GM23338 (cell line): ENCODE measurements around the gene CD226. TPM values are rescaled to one million over a fixed set of nuclear protein-coding genes. Genes with fewer than 3 reads are reported as not detected.
A peak's percentile ranks its signal among the peaks of the same experiment; 100 is the strongest.

Experiments used
- ATAC-seq: fragments of 200-7000 bp; cut with Tn5 transposase; 3 replicates; pipeline ENCODE4 v1.9.1; 2020
- DNase-seq: peaks from one replicate; pipeline ENCODE4 v3.0.0-alpha.2; 2015; ENCODE audit warnings: low spot score
- H2AFZ ChIP-seq: fragments of 200-600 bp; sonication (generic); 2 replicates; pipeline ENCODE4 v1.8.0; 2016; ENCODE audit warnings: antibody characterized with exemption, mild to moderate bottlenecking, moderate library complexity
- H3F3A ChIP-seq: fragments of 200-600 bp; sonication (generic); replicated peaks from 2 replicates; pipeline ENCODE4 v1.8.0; 2017; ENCODE audit warnings: antibody characterized with exemption, mixed run types, low read depth
- H3K27ac ChIP-seq: fragments of 200-600 bp; sonication (generic); 2 replicates; pipeline ENCODE4 v1.6.1; 2016; ENCODE audit warnings: low read depth
- H3K27me3 ChIP-seq: fragments of 200-600 bp; sonication (generic); 2 replicates; pipeline ENCODE4 v1.8.0; 2016; ENCODE audit warnings: mild to moderate bottlenecking, mixed run types, moderate library complexity; ENCODE audit not compliant: insufficient read depth
- H3K36me3 ChIP-seq: fragments of 200-600 bp; sonication (generic); 2 replicates; pipeline ENCODE4 v1.8.0; 2016; ENCODE audit warnings: mild to moderate bottlenecking; ENCODE audit not compliant: insufficient read depth
- H3K4me1 ChIP-seq: fragments of 200-600 bp; sonication (generic); 2 replicates; pipeline ENCODE4 v1.8.0; 2016; ENCODE audit warnings: mild to moderate bottlenecking, moderate library complexity; ENCODE audit not compliant: insufficient read depth
- H3K4me2 ChIP-seq: fragments of 200-600 bp; sonication (generic); 2 replicates; pipeline ENCODE4 v1.7.1; 2017; ENCODE audit warnings: mixed run types
- H3K4me3 ChIP-seq: fragments of 200-600 bp; sonication (generic); 2 replicates; pipeline ENCODE4 v1.6.1; 2016; ENCODE audit warnings: mixed run types
- H3K79me2 ChIP-seq: fragments of 200-600 bp; sonication (generic); replicated peaks from 2 replicates; pipeline ENCODE4 v1.8.0; 2017; ENCODE audit warnings: mild to moderate bottlenecking; ENCODE audit not compliant: insufficient read depth
- H3K9me2 ChIP-seq: fragments of 200-600 bp; sonication (generic); 2 replicates; pipeline ENCODE4 v1.8.0; 2017; ENCODE audit not compliant: insufficient read depth
- H4K20me1 ChIP-seq: fragments of 200-600 bp; sonication (generic); replicated peaks from 2 replicates; pipeline ENCODE4 v1.8.0; 2017; ENCODE audit warnings: mild to moderate bottlenecking; ENCODE audit not compliant: insufficient read depth
- H3K27ac Mint-ChIP-seq: 2 replicates; pipeline ENCODE4 v1.8.0; 2020; ENCODE audit warnings: inconsistent platforms, mild to moderate bottlenecking, moderate library complexity, mixed read lengths
- H3K27me3 Mint-ChIP-seq: 3 replicates; pipeline ENCODE4 v1.8.0; 2022; ENCODE audit warnings: low read depth, mild to moderate bottlenecking, moderate library complexity, mixed read lengths, inconsistent platforms; ENCODE audit not compliant: insufficient read depth, poor library complexity
- H3K36me3 Mint-ChIP-seq: 3 replicates; pipeline ENCODE4 v1.8.0; 2021; ENCODE audit warnings: low read depth, mild to moderate bottlenecking, inconsistent platforms, moderate library complexity, mixed read lengths
- H3K4me1 Mint-ChIP-seq: 3 replicates; pipeline ENCODE4 v1.8.0; 2020; ENCODE audit warnings: mild to moderate bottlenecking, inconsistent platforms, mixed read lengths
- H3K4me3 Mint-ChIP-seq: 3 replicates; pipeline ENCODE4 v1.8.0; 2021; ENCODE audit warnings: moderate library complexity, mild to moderate bottlenecking, inconsistent platforms, mixed read lengths
- H3K9me3 Mint-ChIP-seq: 3 replicates; pipeline ENCODE4 v1.8.0; 2020; ENCODE audit warnings: moderate library complexity, mild to moderate bottlenecking, inconsistent platforms, mixed read lengths
- EZH2 ChIP-seq: fragments of 200-600 bp; sonication (generic); IDR thresholded peaks from one replicate; pipeline ENCODE4 v1.8.0; 2017; ENCODE audit warnings: antibody characterized with exemption, mild to moderate bottlenecking, low read depth; ENCODE audit not compliant: unreplicated experiment
- EZH2phosphoT487 ChIP-seq: fragments of 200-600 bp; sonication (generic); IDR thresholded peaks from one replicate; pipeline ENCODE4 v1.8.1; 2018; ENCODE audit warnings: antibody characterized with exemption; ENCODE audit not compliant: unreplicated experiment
- JUNB ChIP-seq: IDR thresholded peaks from one replicate; pipeline ENCODE4 v1.6.1; 2016; ENCODE audit warnings: antibody characterized with exemption; ENCODE audit not compliant: unreplicated experiment
- NANOG ChIP-seq: IDR thresholded peaks from 2 replicates; pipeline ENCODE4 v1.6.1; 2016; ENCODE audit warnings: antibody characterized with exemption, borderline replicate concordance
- STAT1 ChIP-seq: IDR thresholded peaks from one replicate; pipeline ENCODE4 v1.6.1; 2016; ENCODE audit warnings: antibody characterized with exemption; ENCODE audit not compliant: unreplicated experiment
- ZNF114 ChIP-seq: fragments of 250-450 bp; sonication (Bioruptor Pico); IDR thresholded peaks from 2 replicates; pipeline ENCODE4 v1.5.0; 2020; ENCODE audit warnings: mild to moderate bottlenecking, moderate library complexity
- ZNF331 ChIP-seq: fragments of 250-450 bp; sonication (Bioruptor Pico); IDR thresholded peaks from 2 replicates; pipeline ENCODE4 v1.5.0; 2020; ENCODE audit warnings: low read depth, mild to moderate bottlenecking, moderate library complexity
- polyA plus RNA-seq: library from polyadenylated mRNA; unstranded; fragments of >200 nt; fragmentation: Nextera tagmentation; extraction: Ambion mirVana; gene quantifications from 2 replicates; pipeline ENCODE4 v1.2.1, GENCODE V29; 2016
- total RNA-seq: library from RNA; depleted of rRNA; stranded (reverse); fragments of >200 nt; shearing (Covaris generic); gene quantifications from 2 replicates; pipeline ENCODE4 v1.2.3, GENCODE V29; 2014
- TF ChIP-seq, protein P1 (sequence below): IDR thresholded peaks from 2 replicates; pipeline ENCODE4 v1.6.1; 2016; ENCODE audit warnings: antibody characterized with exemption
- TF ChIP-seq, protein P2 (sequence below), 2 experiments: fragments of 200-600 bp in 1 of 2; sonication (generic) in 1 of 2; conservative IDR thresholded peaks; 2 replicates each; pipeline versions ENCODE4 v1.5.1 to v1.6.1; 2016 to 2017; ENCODE audit warnings: antibody characterized with exemption in 2 of 2, low read depth in 2 of 2, mild to moderate bottlenecking in 2 of 2, moderate library complexity in 1 of 2
- TF ChIP-seq, protein P3 (sequence below): IDR thresholded peaks from one replicate; pipeline ENCODE4 v1.6.1; 2018; ENCODE audit warnings: antibody characterized with exemption; ENCODE audit not compliant: unreplicated experiment
- TF ChIP-seq, protein P4 (sequence below): fragments of 250-450 bp; sonication (Bioruptor Pico); IDR thresholded peaks from 2 replicates; pipeline ENCODE4 v1.5.0; 2020; ENCODE audit warnings: mild to moderate bottlenecking, moderate library complexity

The CD226 gene
- total and polyA plus RNA-seq, 2 experiments from 2014 or later: not detected

DNA sequence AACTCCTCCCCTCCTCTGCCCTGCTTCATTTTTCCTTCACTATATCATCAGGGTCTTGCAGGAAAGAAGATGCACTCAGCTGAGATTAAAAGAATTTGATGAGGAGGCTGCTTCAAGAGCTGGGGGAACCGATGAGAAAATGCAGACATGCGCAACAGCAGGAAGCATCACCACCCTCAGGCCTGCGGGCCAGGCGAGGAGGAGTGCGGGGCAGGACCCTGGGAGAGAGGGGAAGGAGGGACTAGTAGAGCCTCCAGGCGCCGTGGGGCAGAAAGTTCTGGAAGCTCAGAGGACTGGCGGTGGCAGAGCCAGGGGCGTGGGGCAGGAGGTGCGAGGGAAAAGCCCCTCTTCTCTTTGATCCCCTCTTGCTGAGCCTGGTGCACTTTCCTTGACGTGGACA, 108.2 kb downstream of the CD226 start:
- no peak overlapping the region for H3K4me2 ChIP-seq
- H3K79me2 ChIP-seq: no peaks in the 10 kb centered on the region
- H3K27me3 Mint-ChIP-seq: peaks cover 4% of the 10 kb centered on the region
- H3K9me3 Mint-ChIP-seq: no peaks in the 10 kb centered on the region; the same call in 2 of the 3 replicates
- 0 out of 2 replicates have a peak, but pooled peaks cover 4% of the 10 kb centered on the region for H3K9me2 ChIP-seq
- no peak overlapping the region for H3K27ac Mint-ChIP-seq
- ATAC-seq: peak; percentile 29
- 0 out of 2 replicates have a peak overlapping the region, but pooled peaks have one; percentile 53 for H2AFZ ChIP-seq
- TF ChIP-seq, protein P1, sequence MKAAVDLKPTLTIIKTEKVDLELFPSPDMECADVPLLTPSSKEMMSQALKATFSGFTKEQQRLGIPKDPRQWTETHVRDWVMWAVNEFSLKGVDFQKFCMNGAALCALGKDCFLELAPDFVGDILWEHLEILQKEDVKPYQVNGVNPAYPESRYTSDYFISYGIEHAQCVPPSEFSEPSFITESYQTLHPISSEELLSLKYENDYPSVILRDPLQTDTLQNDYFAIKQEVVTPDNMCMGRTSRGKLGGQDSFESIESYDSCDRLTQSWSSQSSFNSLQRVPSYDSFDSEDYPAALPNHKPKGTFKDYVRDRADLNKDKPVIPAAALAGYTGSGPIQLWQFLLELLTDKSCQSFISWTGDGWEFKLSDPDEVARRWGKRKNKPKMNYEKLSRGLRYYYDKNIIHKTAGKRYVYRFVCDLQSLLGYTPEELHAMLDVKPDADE: no peak
- TF ChIP-seq EZH2phosphoT487 (no peak), STAT1 (no peak), ZNF114 (CRISPR knock-in tag) (no peak), EZH2 (no peak), ZNF331 (CRISPR knock-in tag) (no peak), JUNB (no peak), NANOG (no peak)
- TF ChIP-seq, protein P2, sequence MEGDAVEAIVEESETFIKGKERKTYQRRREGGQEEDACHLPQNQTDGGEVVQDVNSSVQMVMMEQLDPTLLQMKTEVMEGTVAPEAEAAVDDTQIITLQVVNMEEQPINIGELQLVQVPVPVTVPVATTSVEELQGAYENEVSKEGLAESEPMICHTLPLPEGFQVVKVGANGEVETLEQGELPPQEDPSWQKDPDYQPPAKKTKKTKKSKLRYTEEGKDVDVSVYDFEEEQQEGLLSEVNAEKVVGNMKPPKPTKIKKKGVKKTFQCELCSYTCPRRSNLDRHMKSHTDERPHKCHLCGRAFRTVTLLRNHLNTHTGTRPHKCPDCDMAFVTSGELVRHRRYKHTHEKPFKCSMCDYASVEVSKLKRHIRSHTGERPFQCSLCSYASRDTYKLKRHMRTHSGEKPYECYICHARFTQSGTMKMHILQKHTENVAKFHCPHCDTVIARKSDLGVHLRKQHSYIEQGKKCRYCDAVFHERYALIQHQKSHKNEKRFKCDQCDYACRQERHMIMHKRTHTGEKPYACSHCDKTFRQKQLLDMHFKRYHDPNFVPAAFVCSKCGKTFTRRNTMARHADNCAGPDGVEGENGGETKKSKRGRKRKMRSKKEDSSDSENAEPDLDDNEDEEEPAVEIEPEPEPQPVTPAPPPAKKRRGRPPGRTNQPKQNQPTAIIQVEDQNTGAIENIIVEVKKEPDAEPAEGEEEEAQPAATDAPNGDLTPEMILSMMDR (conservative IDR thresholded peaks at IDR 0.05; ENCODE audit: low read depth in 2 of 2): no peak
- TF ChIP-seq, protein P3, sequence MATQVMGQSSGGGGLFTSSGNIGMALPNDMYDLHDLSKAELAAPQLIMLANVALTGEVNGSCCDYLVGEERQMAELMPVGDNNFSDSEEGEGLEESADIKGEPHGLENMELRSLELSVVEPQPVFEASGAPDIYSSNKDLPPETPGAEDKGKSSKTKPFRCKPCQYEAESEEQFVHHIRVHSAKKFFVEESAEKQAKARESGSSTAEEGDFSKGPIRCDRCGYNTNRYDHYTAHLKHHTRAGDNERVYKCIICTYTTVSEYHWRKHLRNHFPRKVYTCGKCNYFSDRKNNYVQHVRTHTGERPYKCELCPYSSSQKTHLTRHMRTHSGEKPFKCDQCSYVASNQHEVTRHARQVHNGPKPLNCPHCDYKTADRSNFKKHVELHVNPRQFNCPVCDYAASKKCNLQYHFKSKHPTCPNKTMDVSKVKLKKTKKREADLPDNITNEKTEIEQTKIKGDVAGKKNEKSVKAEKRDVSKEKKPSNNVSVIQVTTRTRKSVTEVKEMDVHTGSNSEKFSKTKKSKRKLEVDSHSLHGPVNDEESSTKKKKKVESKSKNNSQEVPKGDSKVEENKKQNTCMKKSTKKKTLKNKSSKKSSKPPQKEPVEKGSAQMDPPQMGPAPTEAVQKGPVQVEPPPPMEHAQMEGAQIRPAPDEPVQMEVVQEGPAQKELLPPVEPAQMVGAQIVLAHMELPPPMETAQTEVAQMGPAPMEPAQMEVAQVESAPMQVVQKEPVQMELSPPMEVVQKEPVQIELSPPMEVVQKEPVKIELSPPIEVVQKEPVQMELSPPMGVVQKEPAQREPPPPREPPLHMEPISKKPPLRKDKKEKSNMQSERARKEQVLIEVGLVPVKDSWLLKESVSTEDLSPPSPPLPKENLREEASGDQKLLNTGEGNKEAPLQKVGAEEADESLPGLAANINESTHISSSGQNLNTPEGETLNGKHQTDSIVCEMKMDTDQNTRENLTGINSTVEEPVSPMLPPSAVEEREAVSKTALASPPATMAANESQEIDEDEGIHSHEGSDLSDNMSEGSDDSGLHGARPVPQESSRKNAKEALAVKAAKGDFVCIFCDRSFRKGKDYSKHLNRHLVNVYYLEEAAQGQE: no peak
- TF ChIP-seq, protein P4, sequence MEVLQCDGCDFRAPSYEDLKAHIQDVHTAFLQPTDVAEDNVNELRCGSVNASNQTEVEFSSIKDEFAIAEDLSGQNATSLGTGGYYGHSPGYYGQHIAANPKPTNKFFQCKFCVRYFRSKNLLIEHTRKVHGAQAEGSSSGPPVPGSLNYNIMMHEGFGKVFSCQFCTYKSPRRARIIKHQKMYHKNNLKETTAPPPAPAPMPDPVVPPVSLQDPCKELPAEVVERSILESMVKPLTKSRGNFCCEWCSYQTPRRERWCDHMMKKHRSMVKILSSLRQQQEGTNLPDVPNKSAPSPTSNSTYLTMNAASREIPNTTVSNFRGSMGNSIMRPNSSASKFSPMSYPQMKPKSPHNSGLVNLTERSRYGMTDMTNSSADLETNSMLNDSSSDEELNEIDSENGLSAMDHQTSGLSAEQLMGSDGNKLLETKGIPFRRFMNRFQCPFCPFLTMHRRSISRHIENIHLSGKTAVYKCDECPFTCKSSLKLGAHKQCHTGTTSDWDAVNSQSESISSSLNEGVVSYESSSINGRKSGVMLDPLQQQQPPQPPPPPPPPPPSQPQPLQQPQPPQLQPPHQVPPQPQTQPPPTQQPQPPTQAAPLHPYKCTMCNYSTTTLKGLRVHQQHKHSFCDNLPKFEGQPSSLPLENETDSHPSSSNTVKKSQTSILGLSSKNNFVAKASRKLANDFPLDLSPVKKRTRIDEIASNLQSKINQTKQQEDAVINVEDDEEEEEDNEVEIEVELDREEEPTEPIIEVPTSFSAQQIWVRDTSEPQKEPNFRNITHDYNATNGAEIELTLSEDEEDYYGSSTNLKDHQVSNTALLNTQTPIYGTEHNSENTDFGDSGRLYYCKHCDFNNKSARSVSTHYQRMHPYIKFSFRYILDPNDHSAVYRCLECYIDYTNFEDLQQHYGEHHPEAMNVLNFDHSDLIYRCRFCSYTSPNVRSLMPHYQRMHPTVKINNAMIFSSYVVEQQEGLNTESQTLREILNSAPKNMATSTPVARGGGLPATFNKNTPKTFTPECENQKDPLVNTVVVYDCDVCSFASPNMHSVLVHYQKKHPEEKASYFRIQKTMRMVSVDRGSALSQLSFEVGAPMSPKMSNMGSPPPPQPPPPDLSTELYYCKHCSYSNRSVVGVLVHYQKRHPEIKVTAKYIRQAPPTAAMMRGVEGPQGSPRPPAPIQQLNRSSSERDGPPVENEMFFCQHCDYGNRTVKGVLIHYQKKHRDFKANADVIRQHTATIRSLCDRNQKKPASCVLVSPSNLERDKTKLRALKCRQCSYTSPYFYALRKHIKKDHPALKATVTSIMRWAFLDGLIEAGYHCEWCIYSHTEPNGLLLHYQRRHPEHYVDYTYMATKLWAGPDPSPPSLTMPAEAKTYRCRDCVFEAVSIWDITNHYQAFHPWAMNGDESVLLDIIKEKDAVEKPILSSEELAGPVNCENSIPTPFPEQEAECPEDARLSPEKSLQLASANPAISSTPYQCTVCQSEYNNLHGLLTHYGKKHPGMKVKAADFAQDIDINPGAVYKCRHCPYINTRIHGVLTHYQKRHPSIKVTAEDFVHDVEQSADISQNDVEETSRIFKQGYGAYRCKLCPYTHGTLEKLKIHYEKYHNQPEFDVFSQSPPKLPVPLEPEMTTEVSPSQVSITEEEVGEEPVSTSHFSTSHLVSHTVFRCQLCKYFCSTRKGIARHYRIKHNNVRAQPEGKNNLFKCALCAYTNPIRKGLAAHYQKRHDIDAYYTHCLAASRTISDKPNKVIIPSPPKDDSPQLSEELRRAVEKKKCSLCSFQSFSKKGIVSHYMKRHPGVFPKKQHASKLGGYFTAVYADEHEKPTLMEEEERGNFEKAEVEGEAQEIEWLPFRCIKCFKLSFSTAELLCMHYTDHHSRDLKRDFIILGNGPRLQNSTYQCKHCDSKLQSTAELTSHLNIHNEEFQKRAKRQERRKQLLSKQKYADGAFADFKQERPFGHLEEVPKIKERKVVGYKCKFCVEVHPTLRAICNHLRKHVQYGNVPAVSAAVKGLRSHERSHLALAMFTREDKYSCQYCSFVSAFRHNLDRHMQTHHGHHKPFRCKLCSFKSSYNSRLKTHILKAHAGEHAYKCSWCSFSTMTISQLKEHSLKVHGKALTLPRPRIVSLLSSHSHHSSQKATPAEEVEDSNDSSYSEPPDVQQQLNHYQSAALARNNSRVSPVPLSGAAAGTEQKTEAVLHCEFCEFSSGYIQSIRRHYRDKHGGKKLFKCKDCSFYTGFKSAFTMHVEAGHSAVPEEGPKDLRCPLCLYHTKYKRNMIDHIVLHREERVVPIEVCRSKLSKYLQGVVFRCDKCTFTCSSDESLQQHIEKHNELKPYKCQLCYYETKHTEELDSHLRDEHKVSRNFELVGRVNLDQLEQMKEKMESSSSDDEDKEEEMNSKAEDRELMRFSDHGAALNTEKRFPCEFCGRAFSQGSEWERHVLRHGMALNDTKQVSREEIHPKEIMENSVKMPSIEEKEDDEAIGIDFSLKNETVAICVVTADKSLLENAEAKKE: no peak
- H3K4me1 ChIP-seq: no peaks in the 10 kb centered on the region
- no peaks in the 10 kb centered on the region for H3F3A ChIP-seq
- no peak for DNase-seq
- H4K20me1 ChIP-seq: no peaks in the 10 kb centered on the region
- H3K27ac ChIP-seq: no peak overlapping the region
- no peaks in the 10 kb centered on the region for H3K36me3 ChIP-seq
- H3K4me3 ChIP-seq: no peak overlapping the region
- H3K36me3 Mint-ChIP-seq: peaks cover 3% of the 10 kb centered on the region; the same call in 1 of the 3 replicates
- H3K4me3 Mint-ChIP-seq: no peak overlapping the region
- no peaks in the 10 kb centered on the region for H3K27me3 ChIP-seq
- peaks cover 4% of the 10 kb centered on the region; the same call in 2 of the 3 replicates for H3K4me1 Mint-ChIP-seq
